Lung (tissue), 12 donors: ENCODE results near the gene TMEFF2. TPM values are rescaled to one million over a fixed set of nuclear protein-coding genes. Genes with fewer than 3 reads are reported as not detected.
A peak's percentile ranks its signal among the peaks of the same experiment; 100 is the strongest.

ENCODE experiments used
- ATAC-seq: fragments of 200-7000 bp; cut with Tn5 transposase; one replicate; pipeline ENCODE4 v1.9.1; 2020; ENCODE audit warnings: moderate number of reproducible peaks; ENCODE audit not compliant: insufficient read depth, low FRiP score
- DNase-seq, 3 donors: peaks; one replicate each; pipeline ENCODE4 v3.0.0-alpha.2; 2013 to 2017
- H3K27ac ChIP-seq, 2 donors: one replicate each; pipeline ENCODE4 v1.5.1; 2013; ENCODE audit warnings: mild to moderate bottlenecking in 2 of 2, moderate library complexity in 2 of 2, control low read depth in 1 of 2, inconsistent platforms in 1 of 2, low read depth in 1 of 2, low read length in 1 of 2
- H3K27me3 ChIP-seq, 3 donors: one replicate each; pipeline ENCODE4 v1.5.1; 2013; ENCODE audit warnings: low read length in 2 of 3; ENCODE audit not compliant: control insufficient read depth in 3 of 3, insufficient read depth in 3 of 3
- H3K36me3 ChIP-seq, 4 donors: one replicate each; pipeline ENCODE4 v1.5.1; 2013; ENCODE audit warnings: low read length in 4 of 4, mild to moderate bottlenecking in 1 of 4, moderate library complexity in 1 of 4; ENCODE audit not compliant: control insufficient read depth in 4 of 4, insufficient read depth in 4 of 4
- H3K4me1 ChIP-seq, 5 donors: one replicate each; pipeline ENCODE4 v1.5.1; 2013; ENCODE audit warnings: low read length in 5 of 5, mild to moderate bottlenecking in 2 of 5, moderate library complexity in 1 of 5; ENCODE audit not compliant: control insufficient read depth in 5 of 5, insufficient read depth in 5 of 5
- H3K4me3 ChIP-seq: one replicate; pipeline ENCODE4 v1.5.1; 2013; ENCODE audit warnings: mild to moderate bottlenecking, control low read depth, moderate library complexity
- H3K9ac ChIP-seq, 2 donors: one replicate each; pipeline ENCODE4 v1.5.1; 2013; ENCODE audit warnings: low read length in 2 of 2, control low read depth in 1 of 2; ENCODE audit not compliant: insufficient read depth in 1 of 2
- H3K9me3 ChIP-seq, 4 donors: one replicate each; pipeline ENCODE4 v1.5.1; 2013; ENCODE audit warnings: low read length in 3 of 4, mild to moderate bottlenecking in 1 of 4, moderate library complexity in 1 of 4; ENCODE audit not compliant: control insufficient read depth in 4 of 4, insufficient read depth in 3 of 4
- CTCF ChIP-seq: IDR thresholded peaks from 2 replicates; pipeline ENCODE4 v1.5.1; 2012; ENCODE audit warnings: mild to moderate bottlenecking; ENCODE audit errors: control extremely low read depth, extremely low read depth
- WGBS, 2 donors: extraction: QIAGEN DNeasy Blood & Tissue Kit; methylation state at CpG; one replicate each; pipeline ENCODE4 v1.1.7; 2013; 5-methylcytosine and 5-hydroxymethylcytosine counted together
- polyA plus RNA-seq, 2 donors: library from polyadenylated mRNA; stranded (reverse); fragments of 200-250 nt; gene quantifications; one replicate each; pipeline ENCODE4 v1.2.1, GENCODE V29; 2013
- total RNA-seq, 2 donors: library from RNA; depleted of rRNA in 1 of 2; stranded (reverse); fragments of >200 nt in 1 of 2; gene quantifications; one replicate each; pipeline ENCODE4 v1.2.1, GENCODE V29; 2014 to 2021
- donor health status: control.
- donor health status: control.
- donor health status: Bipolar disorder and iron deficiency.
- donor health status: healthy.
- donor health status: DM: yes; HTN: yes; CAD: no.

The TMEFF2 gene
- total and polyA plus RNA-seq, 4 donors = 0.43 TPM; not detected in 3

- Histone ChIP-seq H3K4me1 (peaks cover 0 to 4% (median 0%) of the 10 kb centered on the region in 5 donors), H3K36me3 (no peaks in the 10 kb centered on the region), H3K4me3 (no peak overlapping the region), H3K27me3 (no peaks in the 10 kb centered on the region), H3K9ac (no peak overlapping the region), H3K9me3 (no peaks in the 10 kb centered on the region), H3K27ac (no peak overlapping the region)
- DNase-seq (no peak), ATAC-seq (no peak)
- WGBS, 2 donors = 82 to 88% methylated on average over 2 of the region's 2 CpGs
- no peak for TF ChIP-seq CTCF
Observed at GRCh38 chr2:191936882-191937405, 257.8 kb downstream of the TMEFF2 start.

DNA sequence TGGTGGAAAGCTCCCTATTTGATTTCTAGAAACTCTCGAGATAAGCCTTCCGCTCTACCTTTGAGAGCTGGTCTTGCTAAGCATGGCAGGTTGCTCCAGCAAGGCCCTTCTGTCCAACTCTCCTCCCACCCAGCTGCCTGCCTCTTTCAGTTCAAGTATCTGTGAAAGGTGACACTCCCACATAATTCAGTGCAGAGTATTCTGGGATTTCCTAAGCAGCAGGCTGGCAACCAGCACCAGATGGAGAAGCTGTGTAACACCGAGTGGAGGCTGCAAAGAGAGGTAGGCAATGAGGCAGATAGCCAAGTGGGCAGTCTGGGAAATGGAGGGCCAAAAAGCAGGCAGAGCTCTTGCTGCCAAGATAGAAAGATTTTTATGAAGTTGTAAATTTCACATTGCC is 259.5 kb downstream of the TMEFF2 start:
- H3K27me3 ChIP-seq = no peaks in the 10 kb centered on the region

DNA sequence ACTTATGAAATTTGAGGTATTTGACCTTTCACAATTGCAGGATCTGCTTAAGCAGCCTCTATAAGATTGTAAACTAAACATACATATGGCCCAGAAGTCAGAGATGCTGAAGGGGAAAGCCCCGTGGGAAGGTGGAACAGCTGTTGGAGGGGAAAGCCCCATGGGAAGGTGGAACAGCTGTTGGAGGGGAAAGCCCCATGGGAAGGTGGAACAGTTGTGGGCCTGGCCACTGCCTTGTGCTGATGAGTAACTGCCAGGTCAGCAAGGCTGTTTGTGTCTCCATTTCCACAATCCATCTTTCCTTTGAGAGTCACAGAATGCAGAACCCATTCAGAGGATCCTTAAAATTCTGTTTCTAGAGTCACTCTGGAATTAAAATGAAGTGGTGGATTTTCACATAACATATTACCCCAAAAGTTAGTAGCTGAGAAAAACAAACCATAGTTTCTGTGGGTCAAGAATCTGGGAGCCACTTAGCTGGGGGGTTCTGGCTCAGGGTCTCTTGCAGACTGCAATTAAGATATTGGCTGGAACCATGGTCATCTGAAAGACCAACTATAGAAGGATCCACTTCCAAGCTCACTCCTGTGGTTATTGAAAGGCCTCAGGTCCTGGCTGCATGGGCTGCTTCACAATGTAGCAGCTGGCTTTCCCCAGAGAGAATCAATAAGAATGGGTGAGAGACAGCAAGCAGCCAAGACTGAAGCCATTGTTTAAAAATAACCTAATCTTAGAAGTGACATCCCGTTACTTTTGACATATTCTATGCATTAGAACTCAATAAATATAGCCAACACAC is 261.2 kb downstream of the TMEFF2 start:
- H3K27me3 ChIP-seq = no peaks in the 10 kb centered on the region
- H3K27ac ChIP-seq = no peak overlapping the region
- peaks cover 0 to 7% (median 0%) of the 10 kb centered on the region in 5 donors for H3K4me1 ChIP-seq
- no peak for TF ChIP-seq CTCF
- no peaks in the 10 kb centered on the region for H3K9me3 ChIP-seq
- WGBS, 2 donors = 88 to 89% methylated on average over 2 of the region's 2 CpGs
- no peaks in the 10 kb centered on the region for H3K36me3 ChIP-seq
- no peak for DNase-seq
- ATAC-seq = no peak
- H3K9ac ChIP-seq = no peak overlapping the region
- H3K4me3 ChIP-seq = no peak overlapping the region

More for the DNA sequence above, 259.5 kb downstream of the TMEFF2 start:
- TF ChIP-seq CTCF = no peak
- DNase-seq = peak in 2 of 3 donors; percentile 19 to 43
- Histone ChIP-seq H3K27ac (no peak overlapping the region), H3K36me3 (no peaks in the 10 kb centered on the region), H3K4me3 (no peak overlapping the region), H3K9me3 (no peaks in the 10 kb centered on the region), H3K9ac (no peak overlapping the region), H3K4me1 (peaks cover 0 to 4% (median 0%) of the 10 kb centered on the region in 5 donors)
- ATAC-seq = peak; percentile 62
- 70 to 84% methylated on average over 3 of the region's 3 CpGs for WGBS, 2 donors
